ENCODE data around the gene LPGAT1.

- TF ChIP-seq, protein P1, sequence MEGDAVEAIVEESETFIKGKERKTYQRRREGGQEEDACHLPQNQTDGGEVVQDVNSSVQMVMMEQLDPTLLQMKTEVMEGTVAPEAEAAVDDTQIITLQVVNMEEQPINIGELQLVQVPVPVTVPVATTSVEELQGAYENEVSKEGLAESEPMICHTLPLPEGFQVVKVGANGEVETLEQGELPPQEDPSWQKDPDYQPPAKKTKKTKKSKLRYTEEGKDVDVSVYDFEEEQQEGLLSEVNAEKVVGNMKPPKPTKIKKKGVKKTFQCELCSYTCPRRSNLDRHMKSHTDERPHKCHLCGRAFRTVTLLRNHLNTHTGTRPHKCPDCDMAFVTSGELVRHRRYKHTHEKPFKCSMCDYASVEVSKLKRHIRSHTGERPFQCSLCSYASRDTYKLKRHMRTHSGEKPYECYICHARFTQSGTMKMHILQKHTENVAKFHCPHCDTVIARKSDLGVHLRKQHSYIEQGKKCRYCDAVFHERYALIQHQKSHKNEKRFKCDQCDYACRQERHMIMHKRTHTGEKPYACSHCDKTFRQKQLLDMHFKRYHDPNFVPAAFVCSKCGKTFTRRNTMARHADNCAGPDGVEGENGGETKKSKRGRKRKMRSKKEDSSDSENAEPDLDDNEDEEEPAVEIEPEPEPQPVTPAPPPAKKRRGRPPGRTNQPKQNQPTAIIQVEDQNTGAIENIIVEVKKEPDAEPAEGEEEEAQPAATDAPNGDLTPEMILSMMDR (IDR thresholded peaks at IDR 0.05), result no peak
- no peak for TF ChIP-seq POLR2A (IDR thresholded peaks at IDR 0.05)
Observed at GRCh38 chr1:211865180-211865579, 34.6 kb upstream of the LPGAT1 start.

Measured in heart left ventricle (tissue), 13 donors.